Ovary (tissue), 10 donors: ENCODE data around the gene HBA1. TPM values are rescaled to one million over a fixed set of nuclear protein-coding genes. Genes with fewer than 3 reads are reported as not detected.
"Not testable (repeated sequence)": the region's sequence is repeated elsewhere in the genome, so short reads cannot be mapped to it uniquely, and the experiment has no call there.

Source experiments
- DNase-seq, 5 donors: peaks; one replicate each; pipeline ENCODE4 v3.0.0-alpha.2; 2019 to 2020
- H3K27ac ChIP-seq, 2 donors: fragments of 200-600 bp; one replicate each; pipeline versions ENCODE4 v1.5.1 to v1.8.0; 2019 to 2022
- H3K27me3 ChIP-seq: fragments of 200-600 bp; one replicate; pipeline ENCODE4 v1.8.0; 2022
- H3K36me3 ChIP-seq: fragments of 200-600 bp; sonication (generic); one replicate; pipeline ENCODE4 v1.5.1; 2019
- H3K4me1 ChIP-seq: one replicate; pipeline ENCODE4 v1.8.1; 2013; ENCODE audit warnings: mild to moderate bottlenecking, moderate library complexity; ENCODE audit not compliant: insufficient read depth
- H3K4me3 ChIP-seq: fragments of 200-600 bp; sonication (generic); one replicate; pipeline ENCODE4 v1.5.1; 2017
- H3K9me3 ChIP-seq, 2 donors: fragments of 200-600 bp in 1 of 2; sonication (generic) in 1 of 2; one replicate each; pipeline versions ENCODE4 v1.5.1 to v1.8.1; 2013 to 2019; ENCODE audit warnings: mild to moderate bottlenecking in 1 of 2, moderate library complexity in 1 of 2
- EP300 ChIP-seq: sonication (generic); formaldehyde crosslinking; IDR thresholded peaks from one replicate; pipeline ENCODE4 v1.6.1; 2017; ENCODE audit warnings: antibody characterized with exemption
- POLR2A ChIP-seq: fragments of 450-650 bp; IDR thresholded peaks from one replicate; pipeline ENCODE4 v1.6.1; 2017; ENCODE audit warnings: antibody characterized with exemption, mild to moderate bottlenecking, moderate library complexity
- WGBS, 3 donors: extraction: QIAGEN DNeasy Blood & Tissue Kit in 1 of 3; methylation state at CpG; one replicate each; pipeline versions ENCODE4 v1.1.5 to v1.1.7; 2013 to 2017; 5-methylcytosine and 5-hydroxymethylcytosine counted together
- intact Hi-C, 4 donors: fragments of 100-400 bp; cut with DNase I; formaldehyde crosslinking; loops; one replicate each; pipeline versions ENCODE4 v1.11.0 to v1.15.1; 2022 to 2023
- long read RNA-seq, 3 donors: library from polyadenylated mRNA in 2 of 3; unstranded in 2 of 3; transcript quantifications; one replicate each; pipeline ENCODE4 v2.0.0 and lab custom pipeline, GENCODE V29; 2021 to 2026
- polyA plus RNA-seq, 2 donors: library from polyadenylated mRNA; stranded (reverse); fragments of 200-250 nt in 1 of 2; fragments of 350-450 nt in 1 of 2; fragmentation: Illumina TruSeq in 1 of 2; extraction: RNeasy Lipid Tissue Mini Kit (QIAGEN cat#74804) in 1 of 2; gene quantifications; one replicate each; pipeline ENCODE4 v1.2.3, GENCODE V29; 2013 to 2014
- total RNA-seq, 7 donors: library from RNA; depleted of rRNA in 2 of 7; stranded (reverse); fragments of >200 nt in 2 of 7; fragmentation: NEBNext Ultra II Directional in 3 of 7; extraction: Animal tissue kit (Norgen Biotek cat#: 25700) in 3 of 7; gene quantifications; one replicate each; pipeline versions ENCODE4 v1.1.0 to v1.2.4, GENCODE V29; 2016 to 2023
- TF ChIP-seq, protein P1 (sequence below), 3 donors: fragments of 450-650 bp in 2 of 3; fragments of 200-600 bp in 1 of 3; IDR thresholded peaks; one replicate each; pipeline versions ENCODE4 v1.5.1 to v1.8.0; 2016 to 2022; ENCODE audit warnings: antibody characterized with exemption in 3 of 3, mild to moderate bottlenecking in 1 of 3
- donor health status: DM: no; HTN: no; CAD: no; lungs with moderate emphysema.
- donor health status: DM: no; HTN: no; CAD: no.
- donor health status: Bipolar disorder and iron deficiency.
- donor health status: DM: yes; HTN: yes; CAD: no.
- donor health status: DM: no; HTN: no; CAD: no.
- donor health status: DM: yes; HTN: yes; CAD: no.

Gene HBA1
- total RNA-seq, result 100 to 1,000 TPM in 2 of 7 donors, 10 to 100 TPM in 4, 1 to 10 TPM in 1; 7.4 to 206 (median 81.2) TPM
- polyA plus RNA-seq, result 1 to 10 TPM in 1 of 2 donors, under 1 TPM in 1; 0.50 to 9.6 TPM
- long read RNA-seq, donor 1, partial matches to known transcripts, result 0 of 1 reads
- long read RNA-seq, donor 1, other reads (novel, unspliced or antisense), result 0 of 1 reads
- long read RNA-seq, donor 2, transcript HBA1-201 (3 exons, 577 nt), result major isoform, 161 of 172 reads
- long read RNA-seq, donor 2, transcript HBA1-203 (2 exons, 674 nt), result minor isoform, 9 of 172 reads
- long read RNA-seq, donor 2, partial matches to known transcripts, result 0 of 172 reads
- long read RNA-seq, donor 2, other reads (novel, unspliced or antisense), result 0 of 172 reads
- long read RNA-seq, donor 3, result 0 reads

GRCh38 chr16:176477-177382 is at the start of gene HBA1:
TSS of gene HBA1 (plus strand) at chr16:176680. CDS start at chr16:176717, 37 bp downstream.
- 1 to 2% (median 1%) methylated on average over 11 to 30 of the region's 88 CpGs for WGBS, 3 donors
- not testable (repeated sequence) for H3K4me3 ChIP-seq

GRCh38 chr16:129075-129474 is 47.4 kb upstream of the HBA1 start:
- WGBS, 3 donors, result 95 to 100% (median 96%) methylated on average over 2 of the region's 2 CpGs
- Histone ChIP-seq H3K4me3 (no peak overlapping the region), H3K4me1 (peaks cover 7% of the 10 kb centered on the region), H3K9me3 (no peaks in the 10 kb centered on the region), H3K27me3 (no peaks in the 10 kb centered on the region), H3K27ac (no peak overlapping the region), H3K36me3 (no peaks in the 10 kb centered on the region)
- intact Hi-C loops, result no loop called here
- DNase-seq, result no peak
- TF ChIP-seq EP300, result no peak
- TF ChIP-seq, protein P1, sequence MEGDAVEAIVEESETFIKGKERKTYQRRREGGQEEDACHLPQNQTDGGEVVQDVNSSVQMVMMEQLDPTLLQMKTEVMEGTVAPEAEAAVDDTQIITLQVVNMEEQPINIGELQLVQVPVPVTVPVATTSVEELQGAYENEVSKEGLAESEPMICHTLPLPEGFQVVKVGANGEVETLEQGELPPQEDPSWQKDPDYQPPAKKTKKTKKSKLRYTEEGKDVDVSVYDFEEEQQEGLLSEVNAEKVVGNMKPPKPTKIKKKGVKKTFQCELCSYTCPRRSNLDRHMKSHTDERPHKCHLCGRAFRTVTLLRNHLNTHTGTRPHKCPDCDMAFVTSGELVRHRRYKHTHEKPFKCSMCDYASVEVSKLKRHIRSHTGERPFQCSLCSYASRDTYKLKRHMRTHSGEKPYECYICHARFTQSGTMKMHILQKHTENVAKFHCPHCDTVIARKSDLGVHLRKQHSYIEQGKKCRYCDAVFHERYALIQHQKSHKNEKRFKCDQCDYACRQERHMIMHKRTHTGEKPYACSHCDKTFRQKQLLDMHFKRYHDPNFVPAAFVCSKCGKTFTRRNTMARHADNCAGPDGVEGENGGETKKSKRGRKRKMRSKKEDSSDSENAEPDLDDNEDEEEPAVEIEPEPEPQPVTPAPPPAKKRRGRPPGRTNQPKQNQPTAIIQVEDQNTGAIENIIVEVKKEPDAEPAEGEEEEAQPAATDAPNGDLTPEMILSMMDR (IDR thresholded peaks at IDR 0.05), result no peak
- TF ChIP-seq POLR2A, result no peak

More at GRCh38 chr16:176477-177382, at the start of gene HBA1:
- intact Hi-C loops, H3K27me3 ChIP-seq, DNase-seq, H3K36me3 ChIP-seq, H3K4me1 ChIP-seq, H3K27ac ChIP-seq, H3K9me3 ChIP-seq: not testable (repeated sequence)

DNA sequence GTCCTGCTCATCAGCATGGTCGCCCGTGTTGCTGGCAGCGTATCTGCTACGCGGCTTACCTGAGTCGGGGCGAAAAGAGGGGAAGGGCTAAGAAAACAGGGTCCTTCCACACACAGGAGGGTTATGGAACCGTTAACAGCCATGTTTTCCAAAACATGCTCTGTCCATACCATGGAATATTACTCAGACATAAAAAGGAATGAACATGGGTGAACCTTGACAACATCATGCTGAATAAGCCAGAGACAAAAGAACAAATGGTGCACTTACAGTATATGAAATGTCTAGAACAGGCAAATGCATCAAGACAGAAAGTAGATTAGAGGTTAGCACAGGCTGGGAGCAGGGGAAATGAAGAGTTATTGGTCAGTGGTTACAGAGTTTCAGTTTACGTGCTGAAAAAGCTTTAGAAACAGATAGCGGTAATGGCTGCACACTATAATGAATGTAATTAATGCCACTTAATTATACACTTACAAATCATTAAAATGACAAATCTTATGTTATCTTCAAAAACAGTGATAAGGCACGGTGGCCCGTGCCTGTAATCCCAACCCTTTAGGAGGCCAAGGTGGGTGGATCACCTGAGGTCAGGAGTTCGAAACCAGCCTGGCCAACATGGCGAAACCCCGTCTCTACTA is 45.8 kb upstream of the HBA1 start:
- Histone ChIP-seq H3K27me3 (no peaks in the 10 kb centered on the region), H3K9me3 (no peaks in the 10 kb centered on the region), H3K4me3 (no peak overlapping the region), H3K4me1 (peaks cover 7% of the 10 kb centered on the region), H3K27ac (no peak overlapping the region), H3K36me3 (no peaks in the 10 kb centered on the region)
- 89 to 93% (median 90%) methylated on average over 15 of the region's 15 CpGs for WGBS, 3 donors
- no peak for DNase-seq
- TF ChIP-seq EP300 (no peak), POLR2A (no peak)
- TF ChIP-seq, protein P1 (IDR thresholded peaks at IDR 0.05), result no peak
- intact Hi-C loops, result no loop called here

DNA sequence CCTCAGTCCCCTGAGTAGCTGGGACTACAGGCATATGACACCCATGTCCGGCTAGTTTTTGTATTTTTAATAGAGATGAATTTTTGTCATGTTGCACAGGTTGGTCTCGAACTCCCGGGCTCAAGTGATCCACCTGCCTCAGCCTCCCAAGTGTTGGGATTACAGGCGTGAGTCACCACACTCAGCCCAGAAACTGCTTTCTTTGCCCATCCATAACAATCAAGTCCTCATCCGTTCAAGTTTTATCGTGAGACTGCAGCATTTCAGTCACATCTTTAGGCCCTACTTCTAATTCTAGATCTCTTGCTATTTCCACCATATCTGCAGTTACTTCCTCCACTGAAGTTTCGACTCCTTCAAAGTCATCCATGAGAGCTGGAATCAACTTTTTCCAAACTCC is 44.4 kb upstream of the HBA1 start:
- WGBS, 3 donors, result 94 to 98% (median 95%) methylated on average over 7 of the region's 7 CpGs
- intact Hi-C loops, result no loop called here

More for the DNA sequence above, 44.4 kb upstream of the HBA1 start:
- TF ChIP-seq, protein P1 (IDR thresholded peaks at IDR 0.05), result no peak
- TF ChIP-seq POLR2A, result no peak
- no peak for TF ChIP-seq EP300
- Histone ChIP-seq H3K27me3 (no peaks in the 10 kb centered on the region), H3K36me3 (no peaks in the 10 kb centered on the region), H3K4me3 (no peak overlapping the region), H3K4me1 (peaks cover 7% of the 10 kb centered on the region), H3K9me3 (no peaks in the 10 kb centered on the region), H3K27ac (no peak overlapping the region)
- no peak for DNase-seq
